ENCODE measurements around the gene GNB1L.

- no peak for TF ChIP-seq CTCF (IDR thresholded peaks at IDR 0.05; ENCODE audit: low read depth, low read length)
- no peak for TF ChIP-seq EZH2phosphoT487 (IDR thresholded peaks at IDR 0.05; ENCODE audit: low read depth)
These were observed 91.0 kb downstream of the GNB1L start for GRCh38 chr22:19763458-19764298.
